Testis (tissue), 3 donors: ENCODE results near the gene LIN9. TPM values are rescaled to one million over a fixed set of nuclear protein-coding genes. Genes with fewer than 3 reads are reported as not detected.

Source experiments
- DNase-seq: peaks from one replicate; pipeline ENCODE4 v3.0.0-alpha.2; 2019
- H3K27ac ChIP-seq, 2 donors: fragments of 200-600 bp; sonication (generic); one replicate each; pipeline ENCODE4 v1.5.1; 2019
- H3K27me3 ChIP-seq: fragments of 200-600 bp; sonication (generic); one replicate; pipeline ENCODE4 v1.5.1; 2019
- H3K36me3 ChIP-seq: fragments of 200-600 bp; sonication (generic); one replicate; pipeline ENCODE4 v1.5.1; 2017; ENCODE audit warnings: low read depth; ENCODE audit errors: missing control alignments
- H3K4me1 ChIP-seq: fragments of 200-600 bp; sonication (generic); one replicate; pipeline ENCODE4 v1.5.1; 2019
- H3K4me3 ChIP-seq, 2 donors: fragments of 200-600 bp; sonication (generic); one replicate each; pipeline ENCODE4 v1.5.1; 2017 to 2019
- H3K9me3 ChIP-seq: fragments of 200-600 bp; sonication (generic); one replicate; pipeline ENCODE4 v1.5.1; 2017
- POLR2A ChIP-seq: fragments of 450-650 bp; IDR thresholded peaks from one replicate; pipeline ENCODE4 v1.6.1; 2017; ENCODE audit warnings: antibody characterized with exemption, mild to moderate bottlenecking, moderate library complexity
- WGBS, 2 donors: methylation state at CpG; one replicate each; pipeline ENCODE4 v1.1.5; 2018; 5-methylcytosine and 5-hydroxymethylcytosine counted together
- intact Hi-C: fragments of 100-400 bp; cut with DNase I; formaldehyde crosslinking; loops from one replicate; pipeline ENCODE4 v1.15.1; 2023; ENCODE audit warnings: low total_unique reads
- polyA plus RNA-seq: library from polyadenylated mRNA; stranded (reverse); fragments of 350-450 nt; fragmentation: Illumina TruSeq; extraction: RNeasy Lipid Tissue Mini Kit (QIAGEN cat#74804); gene quantifications from one replicate; pipeline ENCODE4 v1.2.3, GENCODE V29; 2014; ENCODE audit warnings: low read depth, low replicate concordance; ENCODE audit not compliant: insufficient read depth
- total RNA-seq, 2 donors: library from RNA; depleted of rRNA; stranded (reverse); fragments of >200 nt; gene quantifications; one replicate each; pipeline ENCODE4 v1.2.3, GENCODE V29; 2016
- TF ChIP-seq, protein P1 (sequence below), 3 experiments: fragments of 450-650 bp in 2 of 3; fragments of 200-600 bp in 1 of 3; sonication (generic) in 1 of 3; IDR thresholded peaks; one replicate each; pipeline ENCODE4 v1.5.1; 2016 to 2019; ENCODE audit warnings: antibody characterized with exemption in 3 of 3, mild to moderate bottlenecking in 2 of 3, moderate library complexity in 1 of 3

The LIN9 gene
- total and polyA plus RNA-seq, 3 donors from 2014 or later: 8.2 to 13.9 (median 9.9) TPM

GRCh38 chr1:226250511-226250910 is 58.5 kb downstream of the LIN9 start:
- Histone ChIP-seq H3K4me3 (no peak overlapping the region), H3K9me3 (no peaks in the 10 kb centered on the region), H3K27ac (no peak overlapping the region), H3K4me1 (peaks cover 4% of the 10 kb centered on the region), H3K36me3 (no peaks in the 10 kb centered on the region), H3K27me3 (no peaks in the 10 kb centered on the region)
- intact Hi-C loops: no loop called here
- 95 to 100% methylated on average over 1 of the region's 1 CpG for whole genome bisulfite sequencing, 2 donors
- TF ChIP-seq POLR2A: no peak
- TF ChIP-seq, protein P1, sequence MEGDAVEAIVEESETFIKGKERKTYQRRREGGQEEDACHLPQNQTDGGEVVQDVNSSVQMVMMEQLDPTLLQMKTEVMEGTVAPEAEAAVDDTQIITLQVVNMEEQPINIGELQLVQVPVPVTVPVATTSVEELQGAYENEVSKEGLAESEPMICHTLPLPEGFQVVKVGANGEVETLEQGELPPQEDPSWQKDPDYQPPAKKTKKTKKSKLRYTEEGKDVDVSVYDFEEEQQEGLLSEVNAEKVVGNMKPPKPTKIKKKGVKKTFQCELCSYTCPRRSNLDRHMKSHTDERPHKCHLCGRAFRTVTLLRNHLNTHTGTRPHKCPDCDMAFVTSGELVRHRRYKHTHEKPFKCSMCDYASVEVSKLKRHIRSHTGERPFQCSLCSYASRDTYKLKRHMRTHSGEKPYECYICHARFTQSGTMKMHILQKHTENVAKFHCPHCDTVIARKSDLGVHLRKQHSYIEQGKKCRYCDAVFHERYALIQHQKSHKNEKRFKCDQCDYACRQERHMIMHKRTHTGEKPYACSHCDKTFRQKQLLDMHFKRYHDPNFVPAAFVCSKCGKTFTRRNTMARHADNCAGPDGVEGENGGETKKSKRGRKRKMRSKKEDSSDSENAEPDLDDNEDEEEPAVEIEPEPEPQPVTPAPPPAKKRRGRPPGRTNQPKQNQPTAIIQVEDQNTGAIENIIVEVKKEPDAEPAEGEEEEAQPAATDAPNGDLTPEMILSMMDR (IDR thresholded peaks at IDR 0.05): no peak
- no peak for DNase-seq

- TF ChIP-seq POLR2A: no peak
- TF ChIP-seq, protein P1 (IDR thresholded peaks at IDR 0.05): no peak
- WGBS, 2 donors: 67 to 78% methylated on average over 3 of the region's 3 CpGs
- H3K27me3 ChIP-seq: no peaks in the 10 kb centered on the region
- H3K9me3 ChIP-seq: no peaks in the 10 kb centered on the region
- H3K4me3 ChIP-seq: no peak overlapping the region
- no peak overlapping the region for H3K27ac ChIP-seq
- H3K36me3 ChIP-seq: no peaks in the 10 kb centered on the region
- no peaks in the 10 kb centered on the region for H3K4me1 ChIP-seq
- no peak for DNase-seq
- intact Hi-C loops: no loop called here
Measured at GRCh38 chr1:226248796-226249195, 60.2 kb downstream of the LIN9 start.

GRCh38 chr1:226248091-226248490 is 60.9 kb downstream of the LIN9 start:
- no peak for TF ChIP-seq POLR2A
- TF ChIP-seq, protein P1 (IDR thresholded peaks at IDR 0.05): no peak
- no peaks in the 10 kb centered on the region for H3K36me3 ChIP-seq
- no peak overlapping the region for H3K4me3 ChIP-seq
- H3K4me1 ChIP-seq: no peaks in the 10 kb centered on the region
- no peak for DNase-seq
- intact Hi-C loops: no loop called here
- H3K27me3 ChIP-seq: no peaks in the 10 kb centered on the region
- no peaks in the 10 kb centered on the region for H3K9me3 ChIP-seq
- no peak overlapping the region for H3K27ac ChIP-seq
- 44 to 56% methylated on average over 2 of the region's 2 CpGs for WGBS, 2 donors

- Histone ChIP-seq H3K4me3 (no peak overlapping the region), H3K27ac (no peak overlapping the region), H3K36me3 (no peaks in the 10 kb centered on the region), H3K4me1 (no peaks in the 10 kb centered on the region), H3K9me3 (no peaks in the 10 kb centered on the region), H3K27me3 (no peaks in the 10 kb centered on the region)
- no peak for TF ChIP-seq POLR2A
- TF ChIP-seq, protein P1 (IDR thresholded peaks at IDR 0.05): no peak
- intact Hi-C loops: no loop called here
- 93 to 98% methylated on average over 3 of the region's 3 CpGs for WGBS, 2 donors
- no peak for DNase-seq
Measured at GRCh38 chr1:226239421-226239820, 69.5 kb downstream of the LIN9 start.

- intact Hi-C loops: no loop called here
- Histone ChIP-seq H3K36me3 (no peaks in the 10 kb centered on the region), H3K27me3 (no peaks in the 10 kb centered on the region), H3K4me3 (no peak overlapping the region), H3K27ac (no peak overlapping the region), H3K9me3 (no peaks in the 10 kb centered on the region), H3K4me1 (no peaks in the 10 kb centered on the region)
- WGBS, 2 donors: 88 to 90% methylated on average over 1 of the region's 1 CpG
- DNase-seq: no peak
- TF ChIP-seq POLR2A: no peak
- TF ChIP-seq, protein P1 (IDR thresholded peaks at IDR 0.05): no peak
Measured at GRCh38 chr1:226236826-226237225, 72.1 kb downstream of the LIN9 start.
